ENCODE data around the gene LHCGR.
"Not testable (repeated sequence)": the region's sequence is repeated elsewhere in the genome, so short reads cannot be mapped to it uniquely, and the experiment has no call there.

Gene LHCGR

DNA sequence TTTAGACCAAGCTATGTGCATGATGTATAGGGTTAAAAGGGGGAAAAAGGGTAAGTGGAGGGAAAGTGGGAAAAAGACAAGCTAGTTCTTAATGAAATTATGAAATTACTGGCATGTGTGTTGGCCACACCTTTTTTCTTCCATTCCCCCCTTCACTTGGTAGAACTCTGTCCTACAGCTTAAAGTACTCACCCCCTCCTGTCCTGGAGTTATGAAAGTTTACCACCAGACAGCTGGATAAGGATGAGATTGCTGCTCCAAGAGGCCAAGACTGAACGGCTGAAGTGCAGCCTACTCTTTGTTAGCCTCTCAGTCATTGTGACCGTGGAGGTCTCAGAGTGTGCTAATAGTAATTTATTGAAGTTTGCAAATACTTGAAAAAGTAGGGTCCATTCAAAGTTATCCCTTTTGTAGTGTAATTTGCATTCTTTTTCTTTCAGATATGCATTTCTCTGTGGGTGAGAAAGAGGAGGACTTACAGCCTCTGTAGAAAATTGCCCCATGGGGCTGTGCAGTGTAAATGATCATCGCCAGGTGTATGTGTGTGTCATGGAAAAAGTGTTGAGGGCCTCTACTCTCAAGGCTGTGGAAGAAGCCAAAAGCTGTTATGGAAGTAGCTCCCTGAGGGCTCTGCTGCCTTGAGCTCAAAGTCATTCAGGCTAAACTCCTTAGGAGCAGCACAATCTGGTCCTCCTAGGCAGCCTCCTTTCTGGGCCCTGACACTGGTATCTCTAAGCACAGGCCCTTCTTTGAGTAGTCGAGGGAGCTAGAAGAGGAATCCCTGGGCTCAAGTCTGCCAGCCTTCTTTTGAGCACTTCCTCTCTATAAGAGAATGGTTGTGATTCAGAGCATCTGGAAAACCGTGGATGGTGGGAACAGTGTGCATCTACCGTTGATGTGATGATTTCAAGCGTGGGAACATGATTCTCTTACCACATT is 46.2 kb downstream of the LHCGR start:
- H3K4me3 ChIP-seq (ENCODE audit: low read depth, low read length): no peak overlapping the region
- in situ Hi-C loops (cut with HindIII; ENCODE audit: low sequenced_read_pairs): no loop called here
- DNase-seq (ENCODE audit: low read depth): no peak
- no peak for TF ChIP-seq CTCF (IDR thresholded peaks at IDR 0.05; ENCODE audit: low read depth, low read length, missing control alignments)

DNA sequence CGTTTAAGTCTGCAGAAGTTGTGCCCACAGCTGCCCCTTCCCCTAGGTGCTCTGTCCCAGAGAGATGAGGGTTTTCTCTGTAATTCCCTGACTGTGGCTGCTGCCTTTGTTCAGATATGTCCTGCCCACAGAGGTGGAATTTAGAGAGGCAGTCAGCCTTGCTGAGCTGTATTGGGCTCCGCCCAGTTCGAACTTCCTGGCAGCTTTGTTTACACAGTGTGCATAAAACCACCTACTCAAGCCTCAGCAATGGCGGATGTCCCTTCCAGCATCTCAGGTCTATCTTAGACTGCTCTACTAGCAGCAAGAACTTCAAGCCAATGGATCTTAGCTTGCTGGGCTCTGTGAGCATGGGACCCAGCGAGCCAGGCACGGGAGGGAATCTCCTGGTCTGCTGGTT is 48.1 kb downstream of the LHCGR start:
- no peak for TF ChIP-seq CTCF (IDR thresholded peaks at IDR 0.05; ENCODE audit: low read depth, low read length, missing control alignments)
- in situ Hi-C loops (cut with HindIII; ENCODE audit: low sequenced_read_pairs): no loop called here
- no peak for DNase-seq (ENCODE audit: low read depth)
- no peak overlapping the region for H3K4me3 ChIP-seq (ENCODE audit: low read depth, low read length)

- H3K4me3 ChIP-seq (ENCODE audit: low read depth, low read length); in situ Hi-C loops (cut with HindIII; ENCODE audit: low sequenced_read_pairs); DNase-seq (ENCODE audit: low read depth): not testable (repeated sequence)
Observed at GRCh38 chr2:48703621-48704020, 51.9 kb downstream of the LHCGR start.

DNA sequence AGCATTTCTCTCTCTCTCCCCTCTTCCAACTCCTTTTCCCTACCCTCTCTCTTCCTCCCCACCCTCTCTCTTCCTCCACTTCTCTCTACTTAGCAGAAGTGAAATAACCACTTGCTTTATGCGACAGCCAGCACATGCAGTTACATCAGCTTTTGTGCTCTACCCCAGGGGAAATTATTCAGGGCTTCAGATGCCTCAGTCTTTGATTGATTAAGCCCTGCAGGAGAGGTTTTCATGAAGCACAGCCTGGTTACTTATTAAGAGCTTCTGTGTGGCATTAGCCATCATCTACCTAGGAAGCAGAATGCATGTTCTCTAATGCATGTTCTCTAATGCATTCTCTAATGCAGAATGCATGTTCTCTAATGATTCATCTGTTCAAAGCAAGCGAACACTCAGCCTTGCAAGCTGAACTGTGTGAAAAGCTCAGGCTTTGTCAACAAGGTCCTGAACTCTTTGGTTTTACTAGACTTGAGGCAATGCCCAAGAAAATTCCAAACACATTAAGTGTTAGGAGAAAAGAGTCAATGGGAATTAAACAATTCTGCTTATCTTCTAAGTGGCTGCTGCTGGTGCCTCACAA is 56.1 kb downstream of the LHCGR start:
- in situ Hi-C loops (cut with HindIII; ENCODE audit: low sequenced_read_pairs): no loop called here
- peak; percentile 76 for DNase-seq (ENCODE audit: low read depth)
- H3K4me3 ChIP-seq (ENCODE audit: low read depth, low read length): no peak overlapping the region
- TF ChIP-seq CTCF (IDR thresholded peaks at IDR 0.05; ENCODE audit: low read depth, low read length, missing control alignments): no peak

DNA sequence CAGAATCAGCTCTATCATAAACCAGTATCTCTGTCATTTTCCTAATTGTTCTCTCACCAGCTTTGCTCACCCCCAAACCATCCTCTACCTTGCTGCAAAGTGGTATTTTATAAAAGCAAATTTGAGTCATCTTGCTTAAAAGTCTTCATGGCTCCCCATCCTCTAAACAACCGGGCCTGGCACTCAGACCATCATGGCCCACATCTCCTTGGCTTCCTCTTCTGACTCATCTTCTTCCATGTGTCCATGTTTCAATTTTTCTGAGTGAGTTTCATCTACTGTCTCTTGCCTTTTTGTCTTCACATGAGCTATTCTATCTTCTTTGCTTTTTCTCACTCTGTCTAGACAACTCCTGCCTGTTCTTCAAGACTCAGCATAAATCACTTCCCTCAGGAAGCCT is 58.6 kb downstream of the LHCGR start:
- in situ Hi-C loops (cut with HindIII; ENCODE audit: low sequenced_read_pairs): no loop called here
- no peak for DNase-seq (ENCODE audit: low read depth)
- TF ChIP-seq CTCF (IDR thresholded peaks at IDR 0.05; ENCODE audit: low read depth, low read length, missing control alignments): no peak
- no peak overlapping the region for H3K4me3 ChIP-seq (ENCODE audit: low read depth, low read length)

GRCh38 chr2:48695991-48696390 is 59.5 kb downstream of the LHCGR start:
- no peak for TF ChIP-seq CTCF (IDR thresholded peaks at IDR 0.05; ENCODE audit: low read depth, low read length, missing control alignments)
- in situ Hi-C loops (cut with HindIII; ENCODE audit: low sequenced_read_pairs): no loop called here
- H3K4me3 ChIP-seq (ENCODE audit: low read depth, low read length): no peak overlapping the region
- no peak for DNase-seq (ENCODE audit: low read depth)

GRCh38 chr2:48694149-48694548 is 61.4 kb downstream of the LHCGR start:
- TF ChIP-seq CTCF (IDR thresholded peaks at IDR 0.05; ENCODE audit: low read depth, low read length, missing control alignments): no peak
- no peak overlapping the region for H3K4me3 ChIP-seq (ENCODE audit: low read depth, low read length)
- peak; percentile 79 for DNase-seq (ENCODE audit: low read depth)
- in situ Hi-C loops (cut with HindIII; ENCODE audit: low sequenced_read_pairs): no loop called here
